DOHH2 (cell line): Measurements from ENCODE around the gene ZMIZ1.

Experiments
- H3F3A ChIP-seq: fragments of 200-600 bp; sonication (generic), shearing (Covaris generic); 2 replicates; pipeline ENCODE4 v1.6.0; 2016; ENCODE audit warnings: antibody characterized with exemption, mild to moderate bottlenecking; ENCODE audit not compliant: control insufficient read depth, insufficient read depth
- H3K27ac ChIP-seq: fragments of 200-600 bp; sonication (generic); 2 replicates; pipeline ENCODE4 v1.5.1; 2014; ENCODE audit warnings: low read depth, mild to moderate bottlenecking, low read length, moderate library complexity
- H3K27me3 ChIP-seq: fragments of 200-600 bp; sonication (generic); 2 replicates; pipeline ENCODE4 v1.6.1; 2014; ENCODE audit warnings: mild to moderate bottlenecking, low read length, mixed read lengths; ENCODE audit not compliant: control insufficient read depth
- H3K36me3 ChIP-seq: fragments of 200-600 bp; sonication (generic); 2 replicates; pipeline ENCODE4 v1.6.1; 2014; ENCODE audit warnings: mild to moderate bottlenecking, low read length, moderate library complexity, mixed read lengths; ENCODE audit not compliant: control insufficient read depth
- H3K4me1 ChIP-seq: fragments of 200-600 bp; sonication (generic); 2 replicates; pipeline ENCODE4 v1.6.1; 2014; ENCODE audit warnings: mild to moderate bottlenecking, low read length, mixed read lengths; ENCODE audit not compliant: control insufficient read depth
- H3K4me2 ChIP-seq: fragments of 200-600 bp; sonication (generic); 2 replicates; pipeline ENCODE4 v1.6.0; 2014; ENCODE audit warnings: mild to moderate bottlenecking, low read length, moderate library complexity
- H3K4me3 ChIP-seq: fragments of 200-600 bp; sonication (generic); 2 replicates; pipeline ENCODE4 v1.5.1; 2014; ENCODE audit warnings: mild to moderate bottlenecking, low read length, mixed read lengths
- H3K79me2 ChIP-seq: fragments of 200-600 bp; sonication (generic); 2 replicates; pipeline ENCODE4 v1.6.1; 2014; ENCODE audit warnings: mild to moderate bottlenecking, low read length, mixed read lengths; ENCODE audit not compliant: control insufficient read depth
- H3K9me2 ChIP-seq: fragments of 200-600 bp; sonication (generic); replicated peaks from 2 replicates; pipeline ENCODE4 v1.6.1; 2014; ENCODE audit warnings: mild to moderate bottlenecking, low read length, mixed read lengths; ENCODE audit not compliant: control insufficient read depth
- H3K9me3 ChIP-seq: fragments of 200-600 bp; sonication (generic); 2 replicates; pipeline ENCODE4 v1.6.1; 2014; ENCODE audit warnings: antibody characterized with exemption, low read length, mixed read lengths; ENCODE audit not compliant: control insufficient read depth, insufficient read depth
- H4K20me1 ChIP-seq: fragments of 200-600 bp; sonication (generic); 2 replicates; pipeline ENCODE4 v1.6.0; 2014; ENCODE audit warnings: low read depth, mild to moderate bottlenecking, antibody characterized with exemption, low read length, moderate library complexity; ENCODE audit not compliant: control insufficient read depth, insufficient read depth
- EZH2phosphoT487 ChIP-seq: fragments of 200-600 bp; sonication (generic); IDR thresholded peaks from 2 replicates; pipeline ENCODE4 v1.6.1; 2017; ENCODE audit warnings: borderline replicate concordance, mild to moderate bottlenecking, antibody characterized with exemption, low read length, moderate library complexity, mixed read lengths
- TF ChIP-seq, protein P1 (sequence below): fragments of 200-600 bp; sonication (generic); IDR thresholded peaks from one replicate; pipeline ENCODE4 v1.5.1; 2014; ENCODE audit warnings: antibody characterized with exemption, mild to moderate bottlenecking, low read depth, low read length; ENCODE audit not compliant: poor library complexity, severe bottlenecking

The ZMIZ1 gene

DNA sequence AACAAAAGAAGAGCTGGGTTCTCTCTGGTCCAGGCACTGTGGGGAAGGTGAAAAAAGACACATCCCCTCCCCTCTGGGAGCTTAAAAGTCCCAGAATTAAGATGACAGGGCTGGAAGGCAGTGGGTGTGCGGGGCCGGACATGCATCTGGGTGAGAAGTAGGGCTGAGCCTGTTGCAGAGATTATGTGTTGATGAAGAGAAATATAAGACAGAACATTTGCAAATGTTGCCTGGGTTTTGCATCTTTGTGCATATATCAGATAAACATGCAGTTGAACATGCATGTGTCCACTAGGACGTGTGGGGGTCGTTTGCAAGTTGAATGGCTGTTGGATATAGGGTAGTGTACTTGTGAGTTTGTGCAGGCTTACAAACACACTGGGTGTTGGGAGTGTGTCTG lies 184.2 kb downstream of the ZMIZ1 start:
- Histone ChIP-seq H3K9me2 (no peaks in the 10 kb centered on the region), H3K4me3 (no peak overlapping the region), H3K79me2 (peaks cover 98% of the 10 kb centered on the region), H3K4me2 (no peak overlapping the region), H3K27ac (no peak overlapping the region), H3K4me1 (peaks cover 32% of the 10 kb centered on the region), H3K27me3 (no peaks in the 10 kb centered on the region), H3F3A (no peaks in the 10 kb centered on the region), H4K20me1 (peaks cover 5% of the 10 kb centered on the region), H3K36me3 (no peaks in the 10 kb centered on the region), H3K9me3 (no peaks in the 10 kb centered on the region)
- TF ChIP-seq, protein P1, sequence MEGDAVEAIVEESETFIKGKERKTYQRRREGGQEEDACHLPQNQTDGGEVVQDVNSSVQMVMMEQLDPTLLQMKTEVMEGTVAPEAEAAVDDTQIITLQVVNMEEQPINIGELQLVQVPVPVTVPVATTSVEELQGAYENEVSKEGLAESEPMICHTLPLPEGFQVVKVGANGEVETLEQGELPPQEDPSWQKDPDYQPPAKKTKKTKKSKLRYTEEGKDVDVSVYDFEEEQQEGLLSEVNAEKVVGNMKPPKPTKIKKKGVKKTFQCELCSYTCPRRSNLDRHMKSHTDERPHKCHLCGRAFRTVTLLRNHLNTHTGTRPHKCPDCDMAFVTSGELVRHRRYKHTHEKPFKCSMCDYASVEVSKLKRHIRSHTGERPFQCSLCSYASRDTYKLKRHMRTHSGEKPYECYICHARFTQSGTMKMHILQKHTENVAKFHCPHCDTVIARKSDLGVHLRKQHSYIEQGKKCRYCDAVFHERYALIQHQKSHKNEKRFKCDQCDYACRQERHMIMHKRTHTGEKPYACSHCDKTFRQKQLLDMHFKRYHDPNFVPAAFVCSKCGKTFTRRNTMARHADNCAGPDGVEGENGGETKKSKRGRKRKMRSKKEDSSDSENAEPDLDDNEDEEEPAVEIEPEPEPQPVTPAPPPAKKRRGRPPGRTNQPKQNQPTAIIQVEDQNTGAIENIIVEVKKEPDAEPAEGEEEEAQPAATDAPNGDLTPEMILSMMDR: no peak
- no peak for TF ChIP-seq EZH2phosphoT487

DNA sequence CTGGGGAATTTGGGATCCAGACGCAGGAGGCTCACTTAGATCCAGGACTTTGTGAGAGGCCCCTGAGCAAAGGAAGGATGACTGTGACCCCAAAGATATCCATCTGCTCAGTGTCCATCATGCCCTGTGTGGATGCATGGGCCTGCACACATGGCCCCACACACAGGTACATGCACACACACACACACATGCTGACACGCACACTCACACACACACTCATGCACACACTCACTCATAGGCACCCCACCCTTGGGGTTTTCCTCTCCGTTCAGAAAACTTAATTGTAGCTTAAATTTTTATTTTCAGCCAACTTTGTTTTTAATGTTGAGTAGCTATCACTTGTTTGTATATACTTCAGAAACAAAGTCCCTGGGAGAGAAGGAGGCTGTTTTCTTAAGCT lies 184.9 kb downstream of the ZMIZ1 start:
- H4K20me1 ChIP-seq: peaks cover 5% of the 10 kb centered on the region
- H3K79me2 ChIP-seq: peaks cover 98% of the 10 kb centered on the region
- H3K4me1 ChIP-seq: peaks cover 24% of the 10 kb centered on the region
- H3K27me3 ChIP-seq: no peaks in the 10 kb centered on the region
- H3K27ac ChIP-seq: no peak overlapping the region
- H3K9me2 ChIP-seq: no peaks in the 10 kb centered on the region
- H3K4me2 ChIP-seq: no peak overlapping the region
- H3K9me3 ChIP-seq: no peaks in the 10 kb centered on the region
- H3K36me3 ChIP-seq: no peaks in the 10 kb centered on the region
- no peak overlapping the region for H3K4me3 ChIP-seq
- TF ChIP-seq, protein P1: no peak
- TF ChIP-seq EZH2phosphoT487: no peak
- H3F3A ChIP-seq: no peaks in the 10 kb centered on the region

DNA sequence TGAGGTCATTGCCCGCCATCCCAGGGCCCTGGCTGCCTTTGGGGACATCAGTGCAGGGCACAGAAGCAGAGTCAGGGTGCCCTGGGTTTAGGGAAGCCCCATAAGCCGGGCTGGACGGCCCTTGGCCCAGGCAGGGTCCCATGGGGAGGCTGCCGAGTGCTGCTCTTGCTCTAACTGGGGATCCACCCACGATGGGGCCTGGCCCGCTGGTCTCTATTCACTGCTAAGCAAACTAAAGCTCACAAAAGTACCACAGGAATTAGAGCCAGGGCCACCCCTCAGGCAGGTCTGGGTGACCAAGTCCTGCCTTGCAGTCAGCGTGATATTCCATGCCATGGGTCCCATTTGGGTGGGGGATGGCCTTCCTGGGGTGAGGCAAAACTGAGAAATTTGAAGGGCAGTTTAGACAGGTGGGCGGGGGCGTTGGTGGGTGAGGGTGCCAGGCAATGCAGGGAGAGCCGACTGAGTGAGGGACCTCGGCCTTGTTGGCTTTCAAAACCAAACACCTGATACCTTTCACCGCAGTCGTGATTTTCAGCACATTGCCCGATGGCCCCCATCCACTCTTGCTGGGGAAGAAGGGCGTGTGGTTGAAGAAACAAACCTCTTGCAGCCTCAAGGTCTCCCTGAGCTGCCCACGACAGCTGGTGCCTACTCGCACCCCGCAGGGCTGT lies 185.7 kb downstream of the ZMIZ1 start:
- Histone ChIP-seq H3K79me2 (peaks cover 98% of the 10 kb centered on the region), H3K4me2 (no peak overlapping the region), H3K36me3 (no peaks in the 10 kb centered on the region)

DNA sequence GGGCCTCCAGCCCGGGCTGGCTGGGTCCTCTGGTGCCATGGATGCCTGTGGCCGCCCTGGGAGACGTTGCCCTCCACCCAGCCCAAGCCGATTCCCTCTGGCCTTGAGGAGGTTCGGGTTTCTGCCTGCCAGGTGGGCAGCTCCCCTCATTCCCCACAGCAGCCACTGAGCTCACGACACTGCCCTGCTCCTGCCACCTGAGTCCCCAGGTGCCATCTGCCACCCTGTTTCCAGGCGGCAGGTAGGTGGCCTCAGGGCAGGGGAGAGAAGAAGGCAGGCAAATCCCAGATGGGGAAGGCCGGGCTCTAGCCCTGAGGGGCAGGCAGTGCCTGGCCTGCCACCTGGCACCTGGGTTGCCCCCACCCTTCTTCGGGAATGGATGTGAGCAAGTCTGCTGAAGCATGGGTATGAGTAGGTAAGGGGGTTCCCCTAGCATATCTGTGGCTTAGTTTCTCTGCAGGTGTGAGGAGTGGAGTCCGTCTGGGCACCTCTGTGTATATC lies 186.3 kb downstream of the ZMIZ1 start:
- TF ChIP-seq EZH2phosphoT487: no peak
- TF ChIP-seq, protein P1: no peak
- peaks cover 11% of the 10 kb centered on the region for H3K4me1 ChIP-seq
- no peaks in the 10 kb centered on the region for H3K27me3 ChIP-seq
- no peak overlapping the region for H3K4me3 ChIP-seq
- no peaks in the 10 kb centered on the region for H3K36me3 ChIP-seq
- no peak overlapping the region for H3K4me2 ChIP-seq
- H4K20me1 ChIP-seq: peaks cover 5% of the 10 kb centered on the region
- no peaks in the 10 kb centered on the region for H3K9me3 ChIP-seq
- H3K27ac ChIP-seq: no peak overlapping the region
- H3K9me2 ChIP-seq: no peaks in the 10 kb centered on the region
- H3K79me2 ChIP-seq: peaks cover 96% of the 10 kb centered on the region
- H3F3A ChIP-seq: no peaks in the 10 kb centered on the region

More for the DNA sequence above, 185.7 kb downstream of the ZMIZ1 start:
- H3K9me3 ChIP-seq: no peaks in the 10 kb centered on the region
- no peak overlapping the region for H3K4me3 ChIP-seq
- peaks cover 5% of the 10 kb centered on the region for H4K20me1 ChIP-seq
- no peak for TF ChIP-seq EZH2phosphoT487
- H3K4me1 ChIP-seq: peaks cover 17% of the 10 kb centered on the region
- no peaks in the 10 kb centered on the region for H3K27me3 ChIP-seq
- no peaks in the 10 kb centered on the region for H3F3A ChIP-seq
- no peaks in the 10 kb centered on the region for H3K9me2 ChIP-seq
- no peak overlapping the region for H3K27ac ChIP-seq
